HAP-1 (cell line): Measurements from ENCODE around the gene AMPD3.

ENCODE experiments used
- DNase-seq, 2 experiments: peaks; one replicate each; pipeline ENCODE4 v3.0.0-alpha.2; 2016 to 2020; ENCODE audit warnings: low spot score in 2 of 2
- H3K27me3 ChIP-seq: fragments of 250-450 bp; sonication (Bioruptor Pico); 2 replicates; pipeline ENCODE4 v1.5.1; 2020; ENCODE audit warnings: low read depth, mild to moderate bottlenecking, moderate library complexity
- H3K36me3 ChIP-seq: fragments of 250-450 bp; sonication (Bioruptor Pico); replicated peaks from 2 replicates; pipeline ENCODE4 v1.5.1; 2020; ENCODE audit warnings: mild to moderate bottlenecking
- H3K4me1 ChIP-seq: fragments of 250-450 bp; sonication (Bioruptor Pico); 2 replicates; pipeline ENCODE4 v1.5.1; 2020; ENCODE audit warnings: mild to moderate bottlenecking
- H3K4me3 ChIP-seq: fragments of 250-450 bp; sonication (Bioruptor Pico); 2 replicates; pipeline ENCODE4 v1.5.1; 2020; ENCODE audit warnings: mild to moderate bottlenecking, moderate library complexity
- H3K9me3 ChIP-seq: fragments of 250-450 bp; sonication (Bioruptor Pico); 2 replicates; pipeline ENCODE4 v1.5.1; 2020; ENCODE audit warnings: mild to moderate bottlenecking, moderate library complexity
- in situ Hi-C: fragments of 300-500 bp; cut with MboI; formaldehyde crosslinking; loops from 3 replicates; pipeline ENCODE4 v1.14.3; 2020; ENCODE audit warnings: low sequenced_read_pairs, inconsistent platforms, mixed read lengths

The AMPD3 gene

DNA sequence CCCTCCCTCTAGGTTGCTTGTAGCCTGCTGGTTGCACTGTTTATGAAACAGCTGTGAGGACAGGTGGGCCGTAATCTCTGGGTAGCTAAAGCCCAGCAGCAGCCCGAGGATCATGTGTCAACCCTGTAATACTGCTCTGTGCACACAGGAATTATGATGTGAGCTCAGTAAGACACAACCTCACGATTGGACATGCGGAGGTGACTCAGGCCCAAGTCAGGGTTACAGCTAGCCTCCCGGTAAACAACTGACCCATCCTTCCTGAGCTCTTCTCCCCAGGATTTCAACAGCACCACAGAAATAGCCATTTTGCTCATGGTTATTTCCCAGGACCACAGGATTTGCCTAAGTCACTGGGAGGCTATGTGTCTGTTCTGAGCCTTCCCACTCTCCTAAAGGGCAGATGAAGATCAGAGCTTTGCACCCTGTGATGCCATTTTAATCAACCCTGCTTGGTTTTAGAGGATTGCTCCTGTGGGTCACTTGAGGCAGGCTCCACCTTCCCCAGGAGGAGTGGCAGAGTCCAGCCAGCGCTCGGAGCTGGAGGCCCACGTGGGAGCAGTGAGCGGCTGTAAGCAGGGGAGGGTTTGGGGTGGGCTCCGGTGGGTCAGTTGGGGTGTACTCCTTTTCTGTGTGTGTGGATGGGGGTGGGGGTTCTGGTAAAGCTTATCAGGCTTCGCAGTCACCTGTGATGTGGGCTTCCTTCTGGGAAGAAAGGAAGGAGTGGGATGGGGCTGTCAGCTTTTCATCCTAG, at the start of gene AMPD3:
TSS of gene AMPD3 (plus strand) at position 387 of the 754 bp plus-strand sequence. CDS start 6,256 bp downstream, outside the sequence.
- Histone ChIP-seq H3K36me3 (no peaks in the 10 kb centered on the region), H3K4me1 (no peaks in the 10 kb centered on the region)
- DNase-seq = no peak

GRCh38 chr11:10405865-10406592, 49.0 kb upstream of the AMPD3 start:
- peak; percentile 81 to 87 for DNase-seq
- in situ Hi-C loops = loop anchor here (5.0 kb wide), 1 partner anchor 331 kb away; no protein-coding TSS in a partner anchor
- Histone ChIP-seq H3K4me3 (no peak overlapping the region), H3K36me3 (no peaks in the 10 kb centered on the region), H3K9me3 (no peaks in the 10 kb centered on the region), H3K27me3 (no peaks in the 10 kb centered on the region), H3K4me1 (peaks cover 3% of the 10 kb centered on the region; the same call in 1 of the 2 replicates)

More for the DNA sequence above, at the start of gene AMPD3:
- Histone ChIP-seq H3K9me3 (no peaks in the 10 kb centered on the region), H3K4me3 (no peak within 1 kb of the TSS), H3K27me3 (no peaks in the 10 kb centered on the region)
- in situ Hi-C loops = no loop called here

GRCh38 chr11:10407055-10407454, 48.0 kb upstream of the AMPD3 start:
- Histone ChIP-seq H3K36me3 (no peaks in the 10 kb centered on the region), H3K27me3 (no peaks in the 10 kb centered on the region), H3K4me3 (no peak overlapping the region), H3K9me3 (no peaks in the 10 kb centered on the region), H3K4me1 (peaks cover 3% of the 10 kb centered on the region; the same call in 1 of the 2 replicates)
- DNase-seq = no peak
- in situ Hi-C loops = loop anchor here (5.0 kb wide), 1 partner anchor 330 kb away; no protein-coding TSS in a partner anchor

GRCh38 chr11:10407749-10408685, 47.0 kb upstream of the AMPD3 start:
- Histone ChIP-seq H3K4me1 (peaks cover 3% of the 10 kb centered on the region; the same call in 1 of the 2 replicates), H3K9me3 (no peaks in the 10 kb centered on the region), H3K4me3 (no peak overlapping the region), H3K36me3 (no peaks in the 10 kb centered on the region), H3K27me3 (no peaks in the 10 kb centered on the region)
- in situ Hi-C loops = loop anchor here (5.0 kb wide), 1 partner anchor 329 kb away; no protein-coding TSS in a partner anchor
- DNase-seq = no peak

GRCh38 chr11:10409207-10409661, 45.8 kb upstream of the AMPD3 start:
- Histone ChIP-seq H3K27me3 (no peaks in the 10 kb centered on the region), H3K4me3 (no peak overlapping the region), H3K4me1 (peaks cover 3% of the 10 kb centered on the region; the same call in 1 of the 2 replicates), H3K9me3 (no peaks in the 10 kb centered on the region), H3K36me3 (no peaks in the 10 kb centered on the region)
- in situ Hi-C loops = loop anchor here (5.0 kb wide), 1 partner anchor 328 kb away; no protein-coding TSS in a partner anchor
- no peak for DNase-seq

GRCh38 chr11:10410106-10410843, 44.8 kb upstream of the AMPD3 start:
- Histone ChIP-seq H3K4me3 (no peak overlapping the region), H3K4me1 (peaks cover 3% of the 10 kb centered on the region; the same call in 1 of the 2 replicates), H3K27me3 (no peaks in the 10 kb centered on the region), H3K36me3 (no peaks in the 10 kb centered on the region), H3K9me3 (no peaks in the 10 kb centered on the region)
- in situ Hi-C loops = no loop called here
- no peak for DNase-seq

DNA sequence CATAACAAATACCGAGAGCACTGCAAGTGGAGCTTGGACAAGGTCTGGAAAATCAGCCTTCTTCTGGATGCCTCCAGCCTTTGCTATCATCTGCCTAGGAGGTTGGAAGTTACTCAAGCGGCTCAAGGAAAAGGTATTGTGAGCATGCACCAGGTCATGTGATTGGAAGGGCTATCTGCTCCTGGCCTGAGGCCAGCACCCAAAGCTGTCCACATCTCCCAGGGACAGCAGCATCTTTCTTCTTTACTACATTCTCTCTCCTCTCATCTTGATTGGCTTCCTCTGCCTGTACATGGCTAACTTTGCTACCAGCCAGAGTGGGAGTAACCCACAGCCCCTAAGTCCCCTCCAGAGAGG, 44.2 kb upstream of the AMPD3 start:
- DNase-seq = no peak
- no peak overlapping the region for H3K4me3 ChIP-seq
- in situ Hi-C loops = no loop called here
- H3K9me3 ChIP-seq = no peaks in the 10 kb centered on the region
- peaks cover 3% of the 10 kb centered on the region; the same call in 1 of the 2 replicates for H3K4me1 ChIP-seq
- no peaks in the 10 kb centered on the region for H3K36me3 ChIP-seq
- no peaks in the 10 kb centered on the region for H3K27me3 ChIP-seq

GRCh38 chr11:10412266-10412665, 42.8 kb upstream of the AMPD3 start:
- DNase-seq = no peak
- H3K4me1 ChIP-seq = no peaks in the 10 kb centered on the region
- in situ Hi-C loops = no loop called here
- H3K27me3 ChIP-seq = no peaks in the 10 kb centered on the region
- no peak overlapping the region for H3K4me3 ChIP-seq
- no peaks in the 10 kb centered on the region for H3K36me3 ChIP-seq
- no peaks in the 10 kb centered on the region for H3K9me3 ChIP-seq

- Histone ChIP-seq H3K4me3 (no peak overlapping the region), H3K36me3 (no peaks in the 10 kb centered on the region), H3K9me3 (no peaks in the 10 kb centered on the region), H3K4me1 (no peaks in the 10 kb centered on the region), H3K27me3 (no peaks in the 10 kb centered on the region)
- DNase-seq = no peak
- in situ Hi-C loops = no loop called here
These were observed 41.8 kb upstream of the AMPD3 start for GRCh38 chr11:10413268-10413667.

DNA sequence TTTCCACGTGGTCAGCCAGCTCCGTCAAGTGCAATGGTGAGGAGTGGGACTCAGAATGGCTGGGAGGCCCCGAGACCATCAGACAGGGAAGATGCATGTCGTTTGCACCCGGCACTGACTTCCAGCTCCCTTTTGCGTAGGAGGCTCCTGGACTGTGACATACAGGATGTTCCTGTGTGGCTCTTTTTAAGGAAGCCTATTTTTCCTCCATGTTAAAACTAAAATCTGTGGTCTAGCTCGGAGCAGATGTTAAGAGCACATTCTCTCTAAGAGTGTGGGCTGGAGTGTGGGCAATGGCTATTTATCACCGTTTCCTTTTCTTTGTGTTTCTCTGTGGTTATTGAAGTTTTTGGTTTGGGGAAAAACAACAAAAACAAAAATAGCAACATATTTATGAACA, 40.9 kb upstream of the AMPD3 start:
- Histone ChIP-seq H3K36me3 (no peaks in the 10 kb centered on the region), H3K27me3 (peaks cover 2% of the 10 kb centered on the region; the same call in 1 of the 2 replicates), H3K4me1 (no peaks in the 10 kb centered on the region), H3K9me3 (no peaks in the 10 kb centered on the region), H3K4me3 (no peak overlapping the region)
- in situ Hi-C loops = no loop called here
- no peak for DNase-seq

GRCh38 chr11:10414659-10415058, 40.4 kb upstream of the AMPD3 start:
- no peak for DNase-seq
- H3K4me1 ChIP-seq = no peaks in the 10 kb centered on the region
- H3K36me3 ChIP-seq = no peaks in the 10 kb centered on the region
- peaks cover 2% of the 10 kb centered on the region; the same call in 1 of the 2 replicates for H3K27me3 ChIP-seq
- in situ Hi-C loops = no loop called here
- no peak overlapping the region for H3K4me3 ChIP-seq
- H3K9me3 ChIP-seq = no peaks in the 10 kb centered on the region

- Histone ChIP-seq H3K27me3 (peaks cover 2% of the 10 kb centered on the region; the same call in 1 of the 2 replicates), H3K4me3 (no peak overlapping the region), H3K4me1 (no peaks in the 10 kb centered on the region), H3K36me3 (no peaks in the 10 kb centered on the region), H3K9me3 (no peaks in the 10 kb centered on the region)
- in situ Hi-C loops = no loop called here
- DNase-seq = no peak
These were observed 39.2 kb upstream of the AMPD3 start for GRCh38 chr11:10415817-10416392.
